SHP77 treated with DMSO at 0.1 percent for 48 hours (cell line): ENCODE data around the gene SLC24A3.

Experiments used
- DNase-seq: peaks from one replicate; lab custom pipeline; 2025; lab: John Stamatoyannopoulos, UW

SLC24A3 gene

GRCh38 chr20:19387251-19387650 is 174.8 kb downstream of the SLC24A3 start:
- DNase-seq: no peak

- no peak for DNase-seq
Observed at GRCh38 chr20:19392344-19393130, 180.1 kb downstream of the SLC24A3 start.

GRCh38 chr20:19396460-19397081 is 184.1 kb downstream of the SLC24A3 start:
- DNase-seq: no peak

- no peak for DNase-seq
Observed at GRCh38 chr20:19397226-19397625, 184.8 kb downstream of the SLC24A3 start.

- DNase-seq: no peak
Observed at GRCh38 chr20:19397666-19398065, 185.2 kb downstream of the SLC24A3 start.

- no peak for DNase-seq
Observed at GRCh38 chr20:19401096-19401495, 188.7 kb downstream of the SLC24A3 start.

GRCh38 chr20:19403549-19403948 is 191.1 kb downstream of the SLC24A3 start:
- DNase-seq: no peak

GRCh38 chr20:19404826-19405225 is 192.4 kb downstream of the SLC24A3 start:
- no peak for DNase-seq

GRCh38 chr20:19405958-19406357 is 193.5 kb downstream of the SLC24A3 start:
- no peak for DNase-seq

- no peak for DNase-seq
Observed at GRCh38 chr20:19406381-19406780, 193.9 kb downstream of the SLC24A3 start.

- DNase-seq: no peak
Observed at GRCh38 chr20:19407196-19407595, 194.8 kb downstream of the SLC24A3 start.

GRCh38 chr20:19407736-19408135 is 195.3 kb downstream of the SLC24A3 start:
- DNase-seq: no peak

GRCh38 chr20:19408971-19409370 is 196.5 kb downstream of the SLC24A3 start:
- no peak for DNase-seq

GRCh38 chr20:19411811-19412210 is 199.4 kb downstream of the SLC24A3 start:
- DNase-seq: no peak

GRCh38 chr20:19412254-19412653 is 199.8 kb downstream of the SLC24A3 start:
- DNase-seq: no peak

GRCh38 chr20:19414600-19414999 is 202.2 kb downstream of the SLC24A3 start:
- no peak for DNase-seq

- DNase-seq: no peak
Observed at GRCh38 chr20:19415786-19416185, 203.3 kb downstream of the SLC24A3 start.

GRCh38 chr20:19416627-19417026 is 204.2 kb downstream of the SLC24A3 start:
- DNase-seq: no peak

- no peak for DNase-seq
Observed at GRCh38 chr20:19419396-19419795, 207.0 kb downstream of the SLC24A3 start.

GRCh38 chr20:19423097-19423899 is 210.9 kb downstream of the SLC24A3 start:
- DNase-seq: no peak

- no peak for DNase-seq
Observed at GRCh38 chr20:19423900-19424620, 211.6 kb downstream of the SLC24A3 start.

GRCh38 chr20:19426356-19426755 is 213.9 kb downstream of the SLC24A3 start:
- no peak for DNase-seq
